ENCODE measurements around the gene AOAH. TPM values are rescaled to one million over a fixed set of nuclear protein-coding genes. Genes with fewer than 3 reads are reported as not detected.
A peak's percentile ranks its signal among the peaks of the same experiment; 100 is the strongest.

The AOAH gene
- total RNA-seq, 2 donors from 2014 or later: 0.70 to 1.6 TPM

DNA sequence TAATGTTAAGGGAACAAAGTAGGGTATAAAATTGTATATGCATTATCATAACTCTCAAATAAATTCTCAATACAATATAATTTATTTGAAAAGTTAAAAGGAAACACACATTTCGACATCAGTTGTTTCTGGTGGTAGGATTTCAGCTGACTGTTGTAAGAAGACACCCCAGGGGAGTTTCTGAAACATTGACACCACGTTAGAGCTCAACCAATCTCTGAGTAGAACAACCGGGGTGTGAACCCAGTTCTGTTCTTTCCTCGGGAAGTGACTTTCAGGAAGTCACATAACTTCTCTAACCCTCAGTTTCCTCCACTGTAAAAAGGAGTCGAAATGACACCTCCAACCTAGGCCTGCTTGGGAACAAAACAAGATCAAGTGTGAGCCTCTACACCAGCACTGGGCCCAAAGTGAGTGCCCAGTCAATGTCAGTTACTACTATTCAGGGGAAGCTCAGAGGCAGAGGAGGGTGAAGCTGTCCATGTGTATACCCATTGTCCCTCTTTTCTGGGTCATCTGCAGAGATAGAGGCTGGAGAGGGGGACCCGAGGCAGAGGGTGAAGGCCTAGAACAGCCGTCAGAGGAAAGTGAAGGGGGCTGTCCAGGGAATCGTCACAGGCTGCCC is 67.1 kb downstream of the AOAH start:
- Mint-ChIP-seq H3K27ac (no peak overlapping the region), H3K27me3 (ENCODE audit: insufficient read depth) (no peaks in the 10 kb centered on the region), H3K9me3 (no peaks in the 10 kb centered on the region), H3K36me3 (ENCODE audit: low read depth) (no peaks in the 10 kb centered on the region), H3K4me3 (no peak overlapping the region), H3K4me1 (peaks cover 64% of the 10 kb centered on the region)
- Histone ChIP-seq H3K4me3 (ENCODE audit: low read length) (no peak overlapping the region), H3K36me3 (ENCODE audit: control insufficient read depth, insufficient read depth, low read length) (no peaks in the 10 kb centered on the region), H3K27ac (ENCODE audit: low read depth, low read length) (no peak overlapping the region), H3K4me1 (ENCODE audit: control insufficient read depth, insufficient read depth, low read length) (peaks cover 23% of the 10 kb centered on the region), H3K27me3 (ENCODE audit: control insufficient read depth, insufficient read depth, low read length, poor library complexity, severe bottlenecking) (no peaks in the 10 kb centered on the region), H3K9ac (ENCODE audit: extremely low read depth, low read length, poor library complexity, severe bottlenecking) (no peak overlapping the region), H3K9me3 (ENCODE audit: control insufficient read depth, low read length) (no peaks in the 10 kb centered on the region)
- TF ChIP-seq, protein P1, sequence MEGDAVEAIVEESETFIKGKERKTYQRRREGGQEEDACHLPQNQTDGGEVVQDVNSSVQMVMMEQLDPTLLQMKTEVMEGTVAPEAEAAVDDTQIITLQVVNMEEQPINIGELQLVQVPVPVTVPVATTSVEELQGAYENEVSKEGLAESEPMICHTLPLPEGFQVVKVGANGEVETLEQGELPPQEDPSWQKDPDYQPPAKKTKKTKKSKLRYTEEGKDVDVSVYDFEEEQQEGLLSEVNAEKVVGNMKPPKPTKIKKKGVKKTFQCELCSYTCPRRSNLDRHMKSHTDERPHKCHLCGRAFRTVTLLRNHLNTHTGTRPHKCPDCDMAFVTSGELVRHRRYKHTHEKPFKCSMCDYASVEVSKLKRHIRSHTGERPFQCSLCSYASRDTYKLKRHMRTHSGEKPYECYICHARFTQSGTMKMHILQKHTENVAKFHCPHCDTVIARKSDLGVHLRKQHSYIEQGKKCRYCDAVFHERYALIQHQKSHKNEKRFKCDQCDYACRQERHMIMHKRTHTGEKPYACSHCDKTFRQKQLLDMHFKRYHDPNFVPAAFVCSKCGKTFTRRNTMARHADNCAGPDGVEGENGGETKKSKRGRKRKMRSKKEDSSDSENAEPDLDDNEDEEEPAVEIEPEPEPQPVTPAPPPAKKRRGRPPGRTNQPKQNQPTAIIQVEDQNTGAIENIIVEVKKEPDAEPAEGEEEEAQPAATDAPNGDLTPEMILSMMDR (conservative IDR thresholded peaks at IDR 0.05): no peak
- 85 to 88% methylated on average over 5 to 8 of the region's 8 CpGs for WGBS, 2 experiments (ENCODE audit: insufficient coverage in 1 of 2, insufficient read length in 1 of 2)
- DNase-seq: no peak

DNA sequence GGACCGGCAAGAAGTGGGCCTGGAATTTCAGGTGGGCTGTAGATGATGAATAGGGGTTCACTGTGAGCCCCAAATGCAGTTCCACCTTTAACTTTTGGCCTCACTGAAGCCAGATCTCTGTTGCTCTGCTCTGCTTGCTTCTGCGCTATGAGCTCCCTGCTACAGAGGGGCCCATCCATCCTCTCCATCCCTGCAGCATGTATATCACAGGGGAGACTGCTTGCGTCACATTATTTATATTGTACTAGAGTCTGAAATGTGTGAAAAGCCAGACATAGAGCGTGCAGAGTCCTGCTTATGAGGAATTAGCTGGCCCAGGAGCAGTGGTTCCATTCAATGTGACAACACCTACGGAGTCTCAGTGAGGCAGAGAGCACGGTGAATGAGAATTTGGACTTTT is 69.9 kb downstream of the AOAH start:
- 94 to 95% methylated on average over 4 to 6 of the region's 6 CpGs for WGBS, 2 experiments (ENCODE audit: insufficient coverage in 1 of 2, insufficient read length in 1 of 2)
- DNase-seq: no peak
- H3K9me3 ChIP-seq (ENCODE audit: control insufficient read depth, low read length): no peaks in the 10 kb centered on the region
- no peaks in the 10 kb centered on the region for H3K27me3 Mint-ChIP-seq (ENCODE audit: insufficient read depth)
- no peaks in the 10 kb centered on the region for H3K36me3 Mint-ChIP-seq (ENCODE audit: low read depth)
- H3K36me3 ChIP-seq (ENCODE audit: control insufficient read depth, insufficient read depth, low read length): no peaks in the 10 kb centered on the region
- no peaks in the 10 kb centered on the region for H3K9me3 Mint-ChIP-seq
- peaks cover 40% of the 10 kb centered on the region for H3K4me1 Mint-ChIP-seq
- H3K27ac Mint-ChIP-seq: no peak overlapping the region
- H3K4me3 ChIP-seq (ENCODE audit: low read length): no peak overlapping the region
- H3K27ac ChIP-seq (ENCODE audit: low read depth, low read length): no peak overlapping the region
- H3K27me3 ChIP-seq (ENCODE audit: control insufficient read depth, insufficient read depth, low read length, poor library complexity, severe bottlenecking): no peaks in the 10 kb centered on the region
- H3K4me1 ChIP-seq (ENCODE audit: control insufficient read depth, insufficient read depth, low read length): peaks cover 11% of the 10 kb centered on the region
- no peak overlapping the region for H3K9ac ChIP-seq (ENCODE audit: extremely low read depth, low read length, poor library complexity, severe bottlenecking)
- no peak overlapping the region for H3K4me3 Mint-ChIP-seq
- TF ChIP-seq, protein P1 (conservative IDR thresholded peaks at IDR 0.05): no peak

DNA sequence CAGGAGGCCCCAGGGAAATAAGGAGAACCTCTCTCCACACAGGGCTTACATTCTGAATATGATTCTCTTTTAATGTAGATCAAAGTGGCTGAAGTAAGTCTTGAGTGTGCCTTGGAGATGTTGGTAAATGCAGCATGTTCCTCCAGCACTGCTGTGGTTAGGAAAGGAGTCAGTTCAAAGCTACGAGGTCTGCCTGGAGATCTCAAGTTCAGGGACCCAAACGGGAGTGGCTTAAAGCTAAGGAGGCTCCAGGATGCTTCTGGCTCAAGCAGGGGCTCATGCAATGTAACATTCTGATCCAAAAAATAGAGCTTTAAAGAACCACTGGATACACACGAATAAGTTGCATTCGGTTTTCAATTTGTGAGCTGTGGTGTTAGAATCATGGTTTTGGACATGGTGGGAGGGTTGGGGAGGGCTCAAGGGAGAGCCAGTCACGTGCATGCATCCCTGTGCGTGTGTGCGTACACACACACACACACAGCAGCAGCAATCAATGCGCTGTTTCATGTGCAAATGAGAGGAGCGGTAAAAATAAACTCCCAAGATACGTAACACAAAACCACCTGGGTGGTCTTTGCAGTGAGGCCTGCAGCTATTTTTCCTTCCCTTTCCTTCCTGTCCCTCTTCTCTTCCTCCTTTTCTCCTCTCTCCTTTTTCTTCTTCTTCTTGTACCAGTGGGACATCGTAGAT is 70.5 kb downstream of the AOAH start:
- Histone ChIP-seq H3K9ac (ENCODE audit: extremely low read depth, low read length, poor library complexity, severe bottlenecking) (no peak overlapping the region), H3K4me1 (ENCODE audit: control insufficient read depth, insufficient read depth, low read length) (peaks cover 9% of the 10 kb centered on the region), H3K36me3 (ENCODE audit: control insufficient read depth, insufficient read depth, low read length) (no peaks in the 10 kb centered on the region), H3K27ac (ENCODE audit: low read depth, low read length) (no peak overlapping the region), H3K4me3 (ENCODE audit: low read length) (no peak overlapping the region), H3K9me3 (ENCODE audit: control insufficient read depth, low read length) (no peaks in the 10 kb centered on the region), H3K27me3 (ENCODE audit: control insufficient read depth, insufficient read depth, low read length, poor library complexity, severe bottlenecking) (no peaks in the 10 kb centered on the region)
- peaks cover 34% of the 10 kb centered on the region for H3K4me1 Mint-ChIP-seq
- H3K27me3 Mint-ChIP-seq (ENCODE audit: insufficient read depth): no peaks in the 10 kb centered on the region
- H3K27ac Mint-ChIP-seq: peak overlapping the region; percentile 8
- H3K4me3 Mint-ChIP-seq: no peak overlapping the region
- TF ChIP-seq, protein P1 (conservative IDR thresholded peaks at IDR 0.05): no peak
- 73 to 79% methylated on average over 6 to 11 of the region's 11 CpGs for WGBS, 2 experiments (ENCODE audit: insufficient coverage in 1 of 2, insufficient read length in 1 of 2)
- no peaks in the 10 kb centered on the region for H3K9me3 Mint-ChIP-seq
- no peaks in the 10 kb centered on the region for H3K36me3 Mint-ChIP-seq (ENCODE audit: low read depth)
- DNase-seq: no peak

All from endodermal cell (in vitro differentiated cells).